HG03342 (cell line): Measurements from ENCODE around the gene ICE1.
"Not testable (repeated sequence)": the region's sequence is repeated elsewhere in the genome, so short reads cannot be mapped to it uniquely, and the experiment has no call there.

Experiments
- ATAC-seq: cut with Tn5 transposase; IDR thresholded peaks from one replicate; pipeline ENCODE4 v1.9.1; 2021; ENCODE audit warnings: mild to moderate bottlenecking, moderate library complexity; ENCODE audit not compliant: unreplicated experiment

The ICE1 gene, protein sequence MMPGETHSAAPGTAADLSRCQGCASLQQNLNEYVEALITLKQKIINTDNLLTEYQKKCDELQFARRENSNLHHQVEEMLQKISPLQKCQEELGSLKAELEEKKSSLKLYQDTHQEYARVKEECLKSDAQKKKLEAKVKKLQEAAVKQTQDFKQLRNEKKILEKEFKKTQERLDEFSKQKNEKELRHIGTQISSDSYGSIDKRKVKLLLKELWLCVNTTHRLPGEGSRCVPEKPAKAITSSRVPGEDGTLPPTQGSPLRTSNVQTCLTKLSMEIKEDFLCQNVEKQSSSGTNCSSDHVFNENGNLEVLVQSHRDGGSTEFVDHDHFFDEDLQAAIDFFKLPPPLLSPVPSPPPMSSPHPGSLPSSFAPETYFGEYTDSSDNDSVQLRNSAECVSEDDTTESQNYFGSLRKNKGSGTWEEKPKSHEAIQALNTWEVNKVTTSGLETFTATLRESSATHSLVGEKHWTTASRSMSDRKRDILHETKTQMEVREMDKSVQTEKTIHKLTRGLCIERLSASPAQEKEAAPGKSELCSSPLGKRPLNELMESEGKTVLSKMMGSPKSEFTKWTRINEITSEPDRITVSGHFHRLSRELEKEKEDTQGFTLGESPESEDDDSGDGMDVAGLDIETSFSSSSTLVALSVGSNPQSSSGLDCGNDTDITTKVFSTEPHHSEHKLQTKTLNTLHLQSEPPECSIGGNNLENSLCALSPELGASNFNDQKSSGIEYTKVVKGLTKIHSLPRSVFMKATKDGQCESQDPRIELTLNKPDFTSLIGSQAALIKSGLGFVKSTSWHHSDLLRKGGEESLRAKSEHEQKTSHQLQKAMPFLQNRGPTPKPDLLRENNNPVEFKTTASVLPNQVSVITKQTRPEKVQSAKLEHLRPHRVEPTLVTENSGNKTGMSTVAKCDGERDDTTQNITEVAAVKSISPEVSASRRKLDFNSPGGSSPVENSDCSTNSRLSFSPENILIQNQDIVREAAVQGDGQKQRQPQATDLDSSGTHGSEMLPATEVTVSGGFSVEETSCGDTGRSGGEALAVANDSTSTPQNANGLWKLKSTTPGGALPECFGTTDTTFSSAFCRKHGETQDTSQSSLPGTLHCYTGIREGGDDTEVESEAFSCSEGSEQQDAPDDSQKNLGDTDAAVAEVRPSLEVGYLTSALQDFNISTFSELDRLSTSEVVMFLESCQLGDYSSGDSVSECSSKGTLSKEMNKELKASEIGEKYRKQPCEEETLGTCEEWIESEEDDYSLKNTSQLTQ (N-terminal part only)

DNA sequence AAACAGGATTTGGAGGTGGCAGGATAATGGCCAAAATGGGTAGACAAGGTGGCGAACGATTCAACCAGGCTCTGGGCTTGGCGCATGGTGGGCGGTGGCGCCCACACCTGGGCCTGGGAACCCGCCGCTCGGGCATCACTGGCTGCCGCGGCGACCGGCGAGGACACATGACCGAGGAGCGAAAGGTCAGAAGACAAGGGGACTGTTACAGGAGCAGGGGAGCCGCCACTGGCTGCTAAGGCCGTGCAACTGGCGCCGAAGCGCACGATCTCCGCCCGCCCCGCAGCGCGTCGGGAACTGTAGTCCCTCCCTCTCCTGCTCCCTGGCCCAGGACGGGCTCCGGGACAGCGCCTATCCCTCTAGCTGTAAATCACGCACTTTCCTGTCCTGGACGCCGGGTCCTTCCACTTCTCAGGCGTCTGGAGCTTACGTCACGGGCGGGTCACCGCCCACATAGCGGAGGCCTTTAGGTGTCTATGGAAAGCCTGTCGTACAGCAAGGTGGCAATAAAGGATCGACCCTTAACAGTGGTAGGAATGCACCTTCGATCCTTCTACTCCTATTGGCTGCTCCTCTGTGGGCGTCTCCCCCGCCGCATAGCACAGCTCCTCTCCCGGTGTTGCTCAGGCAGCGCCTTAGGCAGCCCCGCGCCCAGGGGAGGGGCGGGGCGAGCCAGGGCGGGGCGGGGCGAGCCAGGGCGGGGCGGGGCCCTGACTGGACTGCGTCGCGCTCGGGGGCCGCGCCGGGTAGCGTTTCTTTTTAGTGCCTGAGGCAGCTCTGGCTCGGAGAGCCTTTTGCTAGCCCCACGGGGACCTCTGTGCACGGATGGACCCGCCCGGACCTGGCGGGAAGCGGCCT lies at the start of gene ICE1:
Gene ICE1 (plus strand): TSS at position 717 of the 858 bp plus-strand sequence. CDS start 239 bp downstream, outside the sequence.
- peak; percentile 69 for ATAC-seq

DNA sequence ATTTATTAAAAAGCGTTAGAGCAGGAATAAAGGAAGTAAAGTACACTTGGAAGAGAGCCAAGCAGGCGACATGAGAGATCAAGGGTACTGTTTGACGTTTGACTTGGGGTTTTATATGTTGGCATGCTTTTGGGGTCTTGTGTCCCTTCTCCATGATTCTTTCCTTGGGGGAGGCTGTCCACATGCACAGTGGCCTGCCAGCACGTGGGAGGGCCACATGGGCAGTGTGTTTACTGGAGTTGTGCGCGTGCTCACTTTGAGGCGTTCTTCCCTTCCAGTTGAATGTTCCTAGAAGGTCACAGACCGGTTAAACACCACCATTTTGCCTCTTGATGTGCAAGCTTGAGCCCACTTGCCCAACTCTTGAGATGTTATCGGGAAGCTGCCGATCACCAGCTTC lies 49.5 kb upstream of the ICE1 start:
- ATAC-seq, result no peak

DNA sequence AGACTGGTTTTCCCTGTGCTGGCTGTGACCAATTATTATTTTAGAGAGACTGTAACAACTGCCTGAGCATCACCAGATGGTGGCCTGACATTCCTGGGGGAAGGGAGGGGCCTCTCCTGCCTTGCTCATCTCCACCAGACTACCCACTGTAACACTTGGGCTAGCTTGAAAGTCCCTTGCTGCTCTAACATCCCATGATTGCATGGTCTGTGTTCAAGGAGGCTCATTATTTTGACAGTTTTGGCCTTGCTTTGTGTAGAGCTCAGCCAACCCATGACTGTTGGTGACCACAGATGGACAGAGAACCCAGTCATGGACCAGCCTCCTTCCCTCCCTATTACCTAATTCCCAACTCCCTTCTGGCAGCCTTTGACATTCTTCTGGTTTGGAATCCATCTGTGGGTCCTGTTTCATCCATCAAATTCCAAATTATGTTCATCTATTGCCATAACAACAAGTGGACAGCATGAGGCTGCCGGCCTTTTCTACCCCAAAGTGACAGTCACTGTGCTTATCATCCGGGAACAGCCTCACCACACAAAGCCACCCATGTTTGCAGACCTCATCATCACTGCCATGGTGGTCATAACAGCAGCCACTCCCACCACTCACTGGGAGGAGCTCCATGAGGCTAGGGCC lies 49.0 kb upstream of the ICE1 start:
- ATAC-seq, result no peak

DNA sequence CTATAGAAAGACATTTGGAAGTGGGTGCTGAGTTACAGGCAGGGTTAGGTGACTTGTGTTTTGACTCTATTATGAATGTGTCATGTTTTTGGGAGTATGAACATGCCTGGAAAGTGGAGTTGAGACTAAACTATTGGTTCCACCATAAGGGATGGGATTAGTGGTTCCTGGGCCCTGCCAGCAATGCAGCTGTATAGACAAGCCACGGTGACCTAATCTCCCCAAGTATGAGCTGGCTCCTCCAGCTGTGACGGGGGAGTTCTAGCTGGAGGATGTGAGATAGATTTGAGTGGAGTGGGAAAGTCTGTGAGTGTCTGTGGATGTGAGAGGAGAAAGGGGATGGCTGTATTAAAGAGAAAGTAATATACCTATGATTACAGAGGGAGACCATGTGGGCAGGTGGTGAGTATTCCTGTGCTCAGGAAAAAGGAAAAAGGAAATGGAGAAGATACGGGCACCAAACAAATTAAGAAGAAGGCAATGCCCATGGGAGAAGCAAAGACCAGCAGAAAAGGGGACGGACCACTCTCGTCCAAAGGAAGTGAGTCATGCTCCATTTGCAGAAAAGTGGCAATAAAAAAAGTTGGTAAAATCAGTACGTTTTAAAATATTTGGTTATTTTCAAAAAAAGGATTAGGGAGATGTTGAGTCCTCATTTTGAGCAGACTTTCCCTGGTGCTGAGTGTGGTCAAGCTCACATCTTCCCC lies 48.3 kb upstream of the ICE1 start:
- no peak for ATAC-seq

DNA sequence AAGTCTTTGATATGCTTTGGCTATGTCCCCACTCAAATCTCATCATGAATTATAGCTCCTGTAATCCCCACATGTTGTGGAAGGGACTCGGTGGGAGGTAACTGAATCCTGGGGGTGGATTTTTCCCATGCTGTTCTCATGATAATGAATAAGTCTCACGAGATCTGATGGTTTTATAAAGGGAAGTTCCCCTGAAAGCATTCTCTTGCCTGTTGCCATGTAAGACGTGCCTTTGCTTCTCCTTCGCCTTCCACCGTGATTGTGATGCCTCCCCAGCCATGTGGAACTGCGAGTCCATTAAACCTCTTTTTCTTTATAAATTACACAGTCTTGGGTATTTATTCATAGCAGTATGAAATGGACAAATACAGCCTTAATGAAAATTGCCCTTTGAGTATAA lies 44.7 kb upstream of the ICE1 start:
- no peak for ATAC-seq

DNA sequence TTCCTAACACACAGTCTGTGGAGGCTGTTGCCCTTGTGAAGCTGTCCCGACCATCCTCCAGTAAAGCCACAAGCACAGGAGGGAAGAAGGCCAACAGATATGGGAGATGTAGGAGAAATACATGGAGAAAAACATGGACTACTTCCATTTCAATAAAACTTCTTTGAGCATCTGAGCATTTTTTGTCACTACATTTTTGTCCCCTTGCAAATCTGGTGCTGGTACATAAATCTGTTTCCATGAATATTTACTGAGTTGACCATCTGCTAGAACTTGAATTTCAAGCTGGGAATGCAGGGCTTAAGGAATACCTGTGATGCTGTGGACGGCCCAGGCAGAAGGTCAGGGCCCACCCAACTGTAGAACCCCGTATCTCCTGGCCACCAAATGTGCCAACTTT lies 43.9 kb upstream of the ICE1 start:
- ATAC-seq, result no peak

DNA sequence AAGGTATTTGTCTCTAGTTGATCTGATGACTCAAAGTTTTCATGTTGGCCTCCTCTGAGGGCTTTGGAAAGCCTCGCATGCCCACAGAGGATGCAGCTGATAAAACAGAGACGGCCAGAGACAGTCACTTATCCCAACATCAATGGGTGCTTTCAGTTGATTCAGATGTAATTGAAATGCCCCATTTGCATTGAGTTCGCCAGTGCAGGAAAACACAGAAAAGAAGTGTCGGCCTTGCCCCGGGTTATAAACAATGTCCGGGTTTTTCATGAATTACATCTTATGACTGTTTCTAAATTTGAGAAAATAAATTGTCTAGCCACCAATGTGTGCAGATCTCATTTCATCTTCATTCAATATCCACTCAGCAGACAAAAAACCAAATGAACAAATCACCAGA lies 42.2 kb upstream of the ICE1 start:
- ATAC-seq, result no peak

DNA sequence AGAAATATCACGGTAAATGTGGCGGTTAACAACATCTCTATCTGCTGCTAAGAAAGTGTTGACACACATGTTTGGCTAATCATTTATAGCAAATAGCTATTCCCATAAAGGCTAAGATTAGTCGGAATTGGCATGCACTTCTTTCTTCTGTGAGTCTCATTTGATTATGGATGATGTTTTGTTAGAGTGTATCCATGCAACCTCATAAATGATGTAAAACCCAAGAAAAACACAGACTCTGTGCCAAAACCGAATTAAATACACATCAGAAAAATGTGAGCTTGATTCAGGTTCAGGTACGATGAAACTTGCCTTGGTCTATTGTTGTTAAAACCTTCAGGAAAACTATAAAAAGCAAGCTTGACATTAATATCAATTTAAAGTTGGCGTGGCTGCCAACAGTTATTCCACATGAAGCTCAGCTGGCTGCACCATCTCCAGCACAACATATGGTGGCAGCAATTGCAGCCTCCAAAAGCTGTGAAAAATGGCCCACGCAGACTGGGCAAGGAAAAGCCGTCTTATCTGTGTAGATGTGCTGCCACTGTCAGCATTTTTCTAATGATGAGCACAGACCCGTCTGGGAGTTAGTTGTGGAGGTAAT lies 41.1 kb upstream of the ICE1 start:
- no peak for ATAC-seq

DNA sequence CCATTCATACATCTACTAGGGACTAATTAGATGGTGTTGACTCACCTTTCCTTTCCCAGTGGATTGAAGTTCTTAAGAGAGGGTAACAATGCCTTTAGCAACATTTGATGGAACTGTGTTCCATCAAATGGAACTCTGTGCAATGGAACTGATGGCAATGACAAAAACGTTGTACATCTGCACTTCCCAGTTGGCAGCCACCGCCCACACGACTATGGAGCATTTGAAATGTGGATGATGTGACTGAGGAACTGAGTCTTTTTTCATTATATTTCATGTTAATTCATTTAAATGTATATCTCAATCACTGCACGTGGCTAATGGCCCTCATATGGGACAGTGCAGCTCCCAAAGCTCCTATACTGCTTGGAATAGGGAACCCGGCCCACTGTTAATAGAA lies 39.0 kb upstream of the ICE1 start:
- no peak for ATAC-seq

DNA sequence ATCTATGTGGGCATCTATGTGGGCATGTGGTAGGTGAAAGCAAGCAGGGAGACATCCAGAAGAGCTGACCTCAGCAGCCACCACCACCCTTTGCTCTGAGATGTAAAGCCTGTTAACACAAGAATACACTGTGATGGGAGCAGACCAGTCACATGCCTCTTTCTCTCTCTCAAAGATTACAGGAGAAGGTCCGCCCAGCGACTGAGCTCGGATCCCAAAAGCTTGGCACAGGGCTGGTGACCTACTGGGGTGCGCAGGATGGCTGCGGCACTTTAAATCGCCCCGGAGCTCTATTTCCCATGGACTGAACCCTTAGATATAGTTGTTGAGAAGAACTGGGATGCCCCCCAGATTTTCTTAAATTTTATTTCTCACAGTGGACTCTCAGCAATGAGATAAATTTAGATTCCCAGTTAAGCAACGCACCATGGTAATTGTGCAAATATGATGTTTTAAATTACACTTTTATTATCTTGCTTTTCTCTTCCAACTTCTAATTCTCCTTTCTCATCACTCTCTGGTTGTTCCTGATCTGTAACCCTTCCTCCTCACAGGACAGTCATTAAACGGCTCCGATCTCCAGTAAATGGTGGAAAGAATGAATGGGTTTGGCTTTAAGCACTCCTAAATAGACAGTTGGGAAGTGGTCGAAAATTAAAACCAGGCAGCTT lies 37.7 kb upstream of the ICE1 start:
- no peak for ATAC-seq

DNA sequence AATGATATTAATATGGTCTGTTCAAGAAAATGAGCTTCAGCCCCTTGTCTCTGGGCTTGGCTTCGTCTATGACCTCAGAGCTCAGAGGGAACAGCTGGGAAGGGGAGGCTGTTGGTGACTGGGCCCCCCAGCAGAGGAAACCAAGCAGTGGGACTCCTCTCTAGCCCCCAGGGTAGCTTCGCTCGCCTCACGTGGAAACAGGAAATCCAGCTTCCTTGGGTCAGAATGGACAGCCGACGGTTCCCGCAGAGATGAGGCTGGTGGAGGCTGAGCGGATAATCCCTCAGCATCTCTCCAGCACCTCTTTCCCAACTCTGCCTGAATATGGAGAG lies 37.2 kb upstream of the ICE1 start:
- no peak for ATAC-seq

DNA sequence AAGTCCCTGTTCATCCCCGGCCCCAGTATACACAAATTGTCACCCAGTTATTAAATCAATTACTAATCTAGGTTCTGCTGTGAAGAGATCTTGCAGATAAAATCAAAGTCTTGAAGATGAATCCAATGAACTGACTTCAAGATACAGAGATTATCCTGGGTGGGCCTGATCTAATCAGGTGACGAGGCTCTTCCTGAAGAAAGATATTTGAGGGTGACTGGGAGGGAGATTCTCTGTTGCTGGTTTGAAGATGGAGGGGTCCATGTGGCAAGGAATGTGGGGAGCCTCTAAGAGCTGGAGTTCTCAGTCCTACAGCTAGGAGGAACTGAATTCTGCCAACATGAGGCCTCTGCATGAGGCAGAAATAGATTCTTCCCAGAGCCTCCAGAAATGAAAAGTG lies 36.1 kb upstream of the ICE1 start:
- no peak for ATAC-seq

DNA sequence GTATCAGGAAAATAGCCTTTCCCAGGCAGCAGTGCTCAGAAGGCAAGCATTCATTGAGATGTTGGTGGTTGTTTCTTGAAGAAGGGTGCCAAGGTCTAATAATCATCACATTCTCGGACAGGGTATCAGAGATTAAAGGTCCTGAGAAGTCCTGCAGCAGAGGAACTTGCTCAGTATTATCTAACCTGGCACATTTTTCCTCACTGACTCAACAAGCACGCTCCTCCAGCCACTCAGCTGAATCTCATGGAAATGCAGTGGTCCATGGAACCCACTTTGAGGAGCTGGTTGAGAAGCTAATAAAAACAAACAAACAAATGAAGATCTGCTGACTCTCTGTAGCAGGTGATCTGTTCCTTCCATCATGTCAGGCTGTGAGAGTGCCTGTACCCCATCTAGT lies 35.3 kb upstream of the ICE1 start:
- no peak for ATAC-seq

DNA sequence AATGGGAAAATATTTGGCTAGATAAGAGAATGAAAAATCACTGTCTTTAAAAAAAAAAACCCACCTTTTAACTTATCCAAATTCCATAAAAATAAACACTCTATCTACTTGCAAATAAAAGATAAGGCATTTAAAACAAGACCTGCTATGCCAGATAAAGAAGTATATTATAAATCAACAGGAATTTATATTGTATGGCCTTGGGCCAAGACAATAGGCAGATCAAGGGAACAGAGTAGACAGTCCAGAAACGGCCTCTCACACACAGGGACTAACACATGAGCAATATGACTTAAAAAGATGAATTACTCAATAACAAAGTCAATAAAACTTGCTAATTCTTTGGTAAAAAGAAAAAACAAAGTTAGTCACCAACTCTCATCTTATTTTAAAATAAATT lies 34.7 kb upstream of the ICE1 start:
- no peak for ATAC-seq

DNA sequence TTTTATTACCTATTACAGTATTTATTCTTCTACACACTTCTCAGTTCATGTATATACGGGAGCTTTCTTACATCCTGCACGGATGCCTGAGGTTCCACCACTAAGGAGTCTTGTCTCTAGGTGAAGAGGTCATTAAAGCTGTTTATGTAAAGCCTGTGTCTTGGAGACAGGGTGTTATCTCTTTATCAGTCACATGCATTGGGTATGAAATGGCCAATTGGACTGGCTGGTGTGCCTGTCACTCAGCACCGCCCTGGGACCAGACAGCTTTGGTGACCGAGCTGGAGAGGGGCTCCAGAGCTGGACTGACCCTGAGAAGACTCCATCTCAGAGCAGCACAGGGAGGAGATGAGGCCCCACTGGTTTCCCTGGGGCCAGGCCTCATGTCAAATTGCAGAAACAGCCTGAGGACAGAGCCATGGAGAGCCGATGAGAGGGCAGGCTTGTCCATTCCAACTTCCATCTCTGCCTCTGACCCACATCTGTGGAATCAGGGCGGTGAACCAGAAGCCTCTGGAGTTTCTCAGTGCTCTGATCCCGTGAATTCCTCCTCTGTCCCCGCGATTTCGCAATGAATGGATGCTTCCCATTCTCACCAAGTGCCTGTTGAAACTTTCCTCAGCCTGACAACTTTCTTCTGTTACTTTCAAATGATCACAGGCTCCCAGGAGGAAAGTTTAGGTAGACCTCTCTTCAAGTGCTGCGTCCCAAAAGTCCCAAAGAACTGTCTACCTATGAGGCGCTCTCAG lies 32.2 kb upstream of the ICE1 start:
- not testable (repeated sequence) for ATAC-seq

DNA sequence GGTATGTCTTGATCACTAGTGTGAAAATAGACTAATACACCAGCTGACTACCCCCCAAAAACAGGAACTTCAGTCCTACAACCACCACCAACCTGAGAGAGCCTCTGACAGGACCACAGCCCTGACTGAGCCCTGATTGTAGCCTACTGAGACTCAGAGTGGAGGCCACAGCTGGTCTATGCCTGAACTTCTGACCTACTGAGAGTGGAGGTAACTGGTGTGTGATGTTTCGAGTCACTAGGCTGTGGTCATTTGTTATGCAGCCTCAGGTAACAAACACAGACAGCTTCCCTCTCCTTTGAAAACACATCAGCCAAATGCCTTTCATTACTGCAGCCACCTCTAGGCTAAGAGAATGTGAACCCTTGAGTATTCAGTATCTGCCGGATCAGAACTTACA lies 30.0 kb upstream of the ICE1 start:
- ATAC-seq, result not testable (repeated sequence)

DNA sequence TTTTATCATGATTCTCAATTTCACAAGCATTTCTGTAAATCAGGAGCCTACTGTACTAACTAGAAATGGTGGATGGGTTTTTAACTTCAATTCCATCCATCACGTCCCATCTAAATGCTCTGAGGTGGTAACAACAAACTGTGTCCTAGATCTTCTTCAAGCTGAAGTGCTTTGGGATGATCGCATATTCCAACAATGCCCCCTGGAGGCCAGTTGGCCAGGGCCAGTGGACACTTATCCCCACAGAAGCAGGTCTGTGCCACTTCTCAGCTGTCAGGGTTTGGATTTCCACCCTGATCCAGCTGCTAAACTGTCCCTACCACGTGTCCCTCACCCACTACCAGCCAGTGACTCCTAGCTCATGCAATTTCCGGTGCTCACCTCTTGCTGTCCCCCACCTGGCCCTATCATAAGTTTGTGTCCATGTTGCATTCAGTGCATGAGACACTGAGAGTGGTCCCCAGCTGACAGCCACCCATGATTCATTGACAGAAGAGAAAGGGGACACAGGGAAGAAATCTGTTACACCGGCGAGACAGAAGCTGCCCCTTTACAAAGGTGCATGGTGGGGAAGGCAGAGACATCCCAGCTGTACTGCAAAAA lies 28.0 kb upstream of the ICE1 start:
- ATAC-seq, result not testable (repeated sequence)
